GM18526 (cell line): ENCODE results near the gene ELL.

ENCODE experiments used
- POLR2A ChIP-seq: IDR thresholded peaks from 3 replicates; pipeline ENCODE4 v1.6.1; 2011; ENCODE audit not compliant: insufficient read length; ENCODE audit errors: extremely low read depth

ELL gene

DNA sequence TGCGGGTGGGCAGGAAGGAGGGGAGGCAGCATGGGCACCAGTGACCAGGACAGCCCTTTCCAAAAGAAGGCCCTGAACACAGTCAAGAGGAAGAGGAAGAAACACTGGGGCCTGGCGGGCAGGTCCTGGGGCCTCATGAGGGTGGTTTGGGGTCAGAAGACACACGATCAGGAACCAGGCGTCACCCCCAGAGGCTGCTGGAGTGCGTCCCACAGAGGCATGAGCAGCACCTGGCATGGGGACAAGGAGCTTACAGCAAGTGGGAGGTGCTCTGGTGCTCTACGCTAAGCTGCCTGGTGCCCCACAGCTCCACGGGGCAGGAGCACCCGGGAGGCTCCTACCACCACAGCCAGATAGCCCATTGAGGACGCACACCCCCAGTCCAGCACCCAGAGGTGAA, 20.0 kb downstream of the ELL start:
- TF ChIP-seq POLR2A, result no peak

DNA sequence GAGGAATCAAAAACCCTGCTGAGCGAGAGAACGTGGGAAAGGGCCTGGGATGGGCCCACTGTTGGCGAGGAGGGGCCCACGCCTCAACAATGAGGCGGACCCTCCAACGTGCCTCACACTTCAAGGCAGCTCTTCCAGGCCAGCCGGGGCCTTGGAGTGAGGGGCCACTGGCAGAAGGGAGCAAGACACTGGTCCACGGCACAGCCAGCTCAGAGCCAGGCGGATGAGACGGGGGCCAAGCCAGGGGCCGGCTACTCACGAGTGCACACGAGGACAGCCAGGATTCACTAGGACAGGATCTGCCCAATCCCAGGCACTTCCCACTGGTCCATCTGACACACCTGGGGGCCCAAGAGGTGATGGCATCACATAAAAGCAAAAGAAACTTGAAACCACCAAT, 20.5 kb downstream of the ELL start:
- TF ChIP-seq POLR2A, result no peak

DNA sequence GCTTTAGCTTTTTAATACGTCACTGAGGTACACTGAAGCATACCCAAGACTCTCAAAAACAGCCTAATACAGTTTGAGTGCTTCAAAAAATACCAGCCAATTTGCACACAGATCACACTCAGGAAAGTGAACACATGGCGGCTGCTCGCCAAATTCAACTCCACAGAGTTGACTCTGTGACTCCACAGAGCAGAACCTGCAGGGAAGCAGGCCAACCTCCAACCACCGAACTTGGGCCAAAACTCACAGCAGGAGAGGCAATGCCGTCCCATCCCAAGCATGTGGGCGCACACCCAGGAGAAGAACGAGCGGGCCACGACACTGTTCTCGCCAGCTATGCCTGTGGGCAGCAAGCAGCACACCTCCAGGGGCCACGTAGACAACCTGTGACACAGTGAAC, 21.1 kb downstream of the ELL start:
- TF ChIP-seq POLR2A, result no peak

DNA sequence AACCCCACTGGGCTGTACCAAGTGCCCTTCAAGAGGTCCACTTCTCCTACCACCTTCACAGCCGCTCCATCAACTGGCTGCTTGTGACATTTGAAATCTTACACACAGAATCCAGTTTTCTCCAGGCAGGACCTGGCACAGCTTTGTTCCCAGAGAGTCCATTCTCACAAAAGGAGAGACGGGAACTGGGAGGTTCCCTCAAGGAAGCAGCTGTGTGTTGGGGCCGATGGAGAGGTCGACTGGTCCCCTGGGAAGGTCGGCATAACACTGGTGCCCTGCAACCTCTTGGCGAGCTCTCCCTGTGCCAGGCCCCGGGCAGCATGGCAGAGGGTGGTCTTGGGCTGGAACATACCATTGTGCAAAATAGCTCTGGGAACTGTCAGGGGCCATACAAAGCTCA, 21.5 kb downstream of the ELL start:
- no peak for TF ChIP-seq POLR2A

DNA sequence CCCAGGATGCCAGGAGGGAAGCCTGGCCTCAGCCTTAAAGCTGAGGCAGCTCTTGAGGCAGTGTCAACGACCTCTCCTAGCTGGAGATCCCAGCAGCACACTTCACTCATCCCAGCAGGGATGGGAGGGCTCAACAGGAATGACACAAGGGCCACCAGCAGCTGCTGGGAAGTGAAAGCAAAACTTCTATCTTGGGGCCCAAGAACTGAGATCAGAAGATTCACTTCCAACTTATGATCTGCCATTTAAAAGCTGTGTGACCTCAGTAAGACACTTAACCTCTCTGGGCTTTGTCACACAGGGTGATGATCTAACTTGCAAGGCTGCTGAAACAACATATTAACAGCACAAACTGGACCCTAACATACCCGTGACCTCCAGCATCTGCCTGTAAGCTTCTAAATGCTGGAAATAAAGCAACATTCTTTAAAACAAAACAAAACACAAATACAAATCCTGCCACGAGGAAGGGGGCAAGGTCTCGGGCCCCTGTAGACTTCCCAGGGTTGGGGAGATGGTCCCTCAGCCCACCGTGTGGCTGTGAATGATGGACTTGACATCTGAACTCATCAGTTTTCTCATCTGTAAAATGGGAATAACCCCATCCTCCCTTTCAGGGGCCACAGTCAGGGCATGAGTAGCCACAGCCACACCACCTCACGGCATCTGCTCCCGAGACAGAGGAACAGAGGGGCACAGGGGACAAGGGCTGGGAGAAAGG, 22.7 kb downstream of the ELL start:
- no peak for TF ChIP-seq POLR2A

DNA sequence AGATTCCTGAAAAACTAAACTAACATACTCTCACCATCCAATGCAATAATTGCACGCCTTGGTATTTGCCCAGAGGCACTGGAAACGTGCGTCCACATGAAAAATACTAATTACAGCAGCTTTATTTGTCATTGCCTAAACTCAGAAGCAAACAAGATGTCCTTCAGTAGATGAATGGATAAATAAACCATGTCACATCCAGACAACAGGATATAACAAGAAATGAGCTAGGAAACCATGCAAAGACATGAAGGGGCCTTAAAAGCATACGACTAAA, 25.0 kb downstream of the ELL start:
- no peak for TF ChIP-seq POLR2A

DNA sequence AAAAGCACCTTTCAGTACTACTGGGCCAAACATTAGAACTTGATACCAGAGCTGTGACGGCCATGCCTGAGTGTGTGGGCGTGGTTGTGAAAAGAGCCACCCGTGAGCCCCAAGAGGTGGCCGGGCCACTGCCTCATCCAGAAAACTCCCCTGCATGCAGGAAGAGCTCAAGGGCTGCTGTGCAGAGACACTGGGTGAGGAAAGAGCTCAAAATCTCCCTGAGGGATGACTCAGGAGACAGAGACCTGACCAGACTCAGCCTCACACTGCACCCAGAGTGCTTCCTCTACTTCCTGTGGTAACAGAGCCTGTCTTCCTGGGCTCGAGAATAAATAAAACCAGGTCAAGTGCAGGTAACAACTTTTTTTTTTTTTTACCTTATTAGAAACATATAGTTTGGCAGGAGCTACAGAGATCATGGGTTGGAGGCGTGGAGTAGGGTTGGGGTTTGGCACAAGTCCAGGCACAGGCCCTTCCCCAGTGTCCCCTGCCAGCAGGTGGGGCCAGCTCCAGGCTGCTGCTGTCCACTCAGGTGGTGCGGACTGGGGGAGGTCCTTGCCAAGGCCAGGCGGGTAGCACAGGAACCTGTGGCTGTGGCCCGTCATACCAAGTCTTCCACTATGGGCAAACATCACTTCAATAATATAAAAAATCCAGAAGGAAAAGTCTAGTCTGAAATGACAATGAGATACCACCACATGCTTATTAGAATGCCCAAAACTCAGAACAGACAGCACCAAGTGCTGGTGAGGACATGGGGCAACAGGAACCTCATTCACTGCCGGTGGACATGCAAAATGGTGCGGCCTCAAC, 25.5 kb downstream of the ELL start:
- TF ChIP-seq POLR2A, result no peak

DNA sequence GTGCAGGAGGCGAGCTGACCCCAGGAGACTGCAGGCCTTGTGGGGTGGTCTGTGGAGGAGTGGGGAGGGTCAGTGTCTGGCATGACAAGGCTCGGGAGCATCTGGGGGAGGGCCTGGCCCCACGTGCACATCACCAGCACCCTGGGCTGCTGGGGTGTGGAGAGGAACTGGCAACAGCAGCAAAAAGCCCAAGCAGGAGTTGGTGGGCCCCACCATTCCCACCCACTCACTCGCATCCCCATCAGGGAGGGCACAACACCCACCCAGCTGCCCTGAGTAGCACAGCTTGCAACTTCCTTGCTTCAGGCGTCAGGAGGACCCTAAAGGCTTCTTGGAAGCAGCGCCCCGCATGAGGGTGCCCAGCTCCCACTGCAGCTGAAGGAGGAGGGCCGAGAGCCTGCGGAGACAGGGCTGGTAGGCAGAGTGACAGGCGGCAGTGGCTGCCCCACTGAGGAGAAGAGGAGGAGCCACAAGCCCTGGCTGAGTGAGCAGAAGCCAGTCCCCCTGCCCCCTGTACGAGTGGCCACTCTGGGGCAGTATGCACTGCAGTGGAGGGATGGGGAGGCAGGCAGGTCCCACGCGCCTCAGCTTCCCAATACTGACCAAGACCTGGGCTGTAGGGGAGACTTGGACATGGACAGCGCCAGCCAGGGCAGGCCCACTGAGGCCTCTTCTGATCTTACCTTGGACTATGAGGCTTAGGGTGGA, 26.5 kb downstream of the ELL start:
- no peak for TF ChIP-seq POLR2A

DNA sequence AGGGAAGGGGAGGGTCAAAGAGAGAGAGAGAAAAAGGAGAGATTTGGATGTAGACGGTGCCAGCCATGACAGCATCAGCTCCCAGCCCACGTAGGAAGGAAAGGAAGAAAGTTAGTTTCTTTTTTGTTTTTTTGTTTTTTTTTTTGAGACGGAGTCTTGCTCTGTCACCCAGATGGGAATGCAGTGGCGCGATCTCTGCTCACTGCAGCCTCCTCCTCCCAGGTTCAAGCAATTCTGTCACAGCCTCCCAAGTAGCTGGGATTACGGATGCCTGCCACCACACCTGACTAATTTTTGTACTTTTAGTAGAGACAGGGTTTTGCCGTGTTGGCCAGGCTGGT, 27.6 kb downstream of the ELL start:
- TF ChIP-seq POLR2A, result no peak

DNA sequence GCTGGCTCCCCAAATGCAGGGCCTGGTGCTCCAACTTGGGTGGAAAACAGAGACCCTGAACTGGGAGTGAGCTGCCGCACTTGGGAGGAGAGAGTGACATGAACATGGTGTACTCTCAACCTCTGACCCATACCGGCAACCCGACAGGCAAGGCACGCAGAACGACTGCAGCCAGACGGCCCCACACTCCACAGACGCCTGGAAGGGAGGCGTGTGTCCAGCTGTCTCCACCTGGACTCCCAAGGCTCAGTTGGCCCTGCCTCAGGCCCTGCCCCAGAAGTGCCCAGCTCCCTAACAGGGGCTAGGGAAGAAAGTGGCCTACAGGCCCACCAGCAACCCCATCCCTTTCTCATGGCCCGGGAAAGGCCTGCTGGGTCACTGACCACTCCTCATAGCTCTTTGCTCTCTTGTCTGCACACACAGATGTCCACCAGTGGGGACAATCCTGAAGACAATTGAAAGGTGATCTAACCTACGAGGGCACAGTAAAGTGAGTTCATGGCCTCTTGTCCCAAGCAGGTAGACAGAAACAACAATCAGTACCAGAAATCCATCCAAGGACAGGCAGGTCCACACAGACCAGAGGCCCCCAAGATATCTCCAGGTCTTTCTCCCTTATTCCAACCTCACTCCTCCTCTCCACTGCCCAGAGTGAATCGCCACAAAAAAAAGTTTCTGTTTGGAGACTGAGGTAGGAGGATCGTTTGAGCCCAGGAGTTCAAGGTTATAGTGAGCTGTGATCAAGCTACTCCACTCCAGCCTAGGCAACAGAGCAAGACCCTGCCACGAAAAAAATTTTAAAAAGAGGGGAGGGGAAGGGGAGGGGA, 28.2 kb downstream of the ELL start:
- no peak for TF ChIP-seq POLR2A

DNA sequence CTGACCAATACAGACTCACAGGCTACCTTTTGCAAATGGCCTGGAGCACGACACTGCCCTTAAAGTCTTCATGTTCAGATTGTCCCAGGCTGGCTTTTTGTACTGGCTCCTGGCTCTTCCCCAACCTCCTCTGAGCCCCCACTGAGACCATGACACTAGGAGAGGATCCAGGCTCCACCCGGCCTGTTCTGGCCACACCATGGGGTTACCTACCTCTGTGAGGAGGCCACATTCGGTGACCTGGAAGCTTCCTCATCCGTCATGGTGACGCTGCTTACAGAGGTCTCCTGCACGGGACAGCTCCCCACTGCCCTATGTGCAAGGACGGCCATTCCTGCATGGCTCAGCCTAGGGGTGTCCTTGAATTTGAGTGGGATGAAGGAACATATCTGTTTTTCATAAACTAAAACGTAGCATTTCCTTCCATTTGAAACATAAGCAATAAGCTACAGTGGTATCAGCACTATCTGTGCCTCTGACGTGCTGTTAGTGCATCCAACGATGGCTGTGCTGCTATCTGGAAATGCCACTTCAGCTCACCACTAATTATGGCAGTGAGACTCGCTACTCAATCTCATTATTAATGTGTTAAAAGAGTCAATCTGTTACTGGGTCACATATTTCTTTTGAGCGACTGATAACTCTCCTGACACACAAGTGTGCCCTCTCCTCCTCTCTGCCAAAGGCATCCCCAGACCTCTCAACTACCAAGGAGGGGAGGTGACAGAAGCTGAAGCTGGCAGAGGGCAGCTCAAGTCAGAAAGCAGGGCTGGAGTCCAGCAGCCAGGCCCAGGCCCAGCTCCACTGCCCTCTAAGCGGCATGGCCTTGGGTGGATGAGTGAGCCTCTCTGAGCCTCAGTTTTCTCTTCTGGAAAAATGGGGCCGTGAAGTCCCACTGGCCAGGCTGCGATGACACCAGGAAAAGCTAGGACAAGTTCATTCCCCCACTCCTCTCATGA, 29.6 kb downstream of the ELL start:
- no peak for TF ChIP-seq POLR2A

DNA sequence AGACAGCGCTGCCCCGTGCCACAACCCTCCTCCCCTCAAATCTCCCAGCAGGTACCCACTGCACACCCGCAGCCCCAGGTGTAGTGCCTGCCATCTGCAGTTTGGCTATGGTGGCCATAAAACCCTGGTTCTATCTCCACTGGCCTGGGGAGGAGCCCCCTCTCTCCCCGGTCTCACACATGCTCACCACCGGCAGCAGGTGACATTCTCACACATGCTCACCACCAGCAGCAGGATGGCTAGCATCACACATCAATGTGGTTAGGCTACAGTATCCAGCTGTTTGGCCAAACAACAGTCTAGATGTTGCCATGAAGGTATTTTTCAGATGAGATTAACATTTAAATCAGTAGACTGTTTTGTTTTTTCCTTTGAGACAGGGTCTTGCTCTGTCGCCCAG, 31.1 kb downstream of the ELL start:
- TF ChIP-seq POLR2A, result no peak

DNA sequence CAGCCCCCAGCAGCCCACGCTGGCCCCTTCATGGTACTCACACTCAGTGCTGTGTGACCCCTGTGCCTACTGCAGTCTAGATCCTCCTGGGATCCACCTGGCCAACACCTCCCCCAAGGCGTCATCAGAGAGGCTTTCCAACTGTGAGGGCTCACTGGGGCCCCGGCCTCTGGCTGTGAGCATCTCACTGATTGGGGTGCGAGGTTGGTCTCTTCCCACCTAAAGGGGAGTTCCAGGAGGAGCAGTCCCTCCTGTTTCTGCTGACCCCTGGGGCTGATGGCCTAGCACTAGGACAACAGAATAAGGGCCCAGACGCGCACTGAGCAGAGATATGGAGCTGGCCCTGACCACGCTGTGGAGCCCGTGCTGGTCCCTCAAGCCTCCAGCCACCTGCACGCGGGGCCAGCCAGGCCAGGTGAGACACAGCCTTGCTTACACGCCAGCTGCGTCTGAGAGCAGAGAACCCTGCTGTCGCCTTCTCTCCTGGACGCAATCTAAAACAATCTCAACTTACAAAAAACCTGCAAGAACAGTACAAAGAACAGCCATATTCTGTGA, 32.2 kb downstream of the ELL start:
- no peak for TF ChIP-seq POLR2A
